Body of pancreas (tissue), 4 donors: ENCODE results near the gene MPC1.

Experiments
- POLR2A ChIP-seq, 3 donors: fragments of 450-650 bp; IDR thresholded peaks; one replicate each; pipeline ENCODE4 v1.6.1; 2016; ENCODE audit warnings: antibody characterized with exemption in 3 of 3, mild to moderate bottlenecking in 2 of 3
- TF ChIP-seq, protein P1 (sequence below), 7 experiments: fragments of 450-650 bp in 4 of 7; fragments of 200-600 bp in 3 of 7; sonication (generic) in 3 of 7; IDR thresholded peaks; one replicate each; pipeline ENCODE4 v1.5.1; 2016 to 2019; ENCODE audit warnings: antibody characterized with exemption in 7 of 7

DNA sequence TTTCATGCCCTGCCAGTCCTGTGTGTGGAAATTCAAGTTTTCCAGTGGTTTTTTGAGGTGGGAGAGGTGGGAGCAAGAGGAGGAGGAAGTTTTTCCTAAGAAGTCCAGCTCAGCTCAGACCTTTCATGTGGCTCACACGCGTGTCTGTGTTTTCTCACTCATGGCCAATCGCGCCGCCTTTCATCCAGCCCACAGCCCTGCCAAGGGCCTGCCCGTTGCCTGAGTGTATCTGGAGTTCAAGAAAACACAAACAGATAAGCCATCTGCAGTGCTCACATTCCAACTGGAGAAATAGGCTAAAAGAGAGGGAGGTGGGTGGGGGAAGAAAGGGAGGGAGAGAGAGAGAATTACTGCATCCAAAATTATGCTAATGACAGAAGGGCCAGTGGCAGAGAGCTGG lies 12.6 kb upstream of the MPC1 start:
- TF ChIP-seq, protein P1, sequence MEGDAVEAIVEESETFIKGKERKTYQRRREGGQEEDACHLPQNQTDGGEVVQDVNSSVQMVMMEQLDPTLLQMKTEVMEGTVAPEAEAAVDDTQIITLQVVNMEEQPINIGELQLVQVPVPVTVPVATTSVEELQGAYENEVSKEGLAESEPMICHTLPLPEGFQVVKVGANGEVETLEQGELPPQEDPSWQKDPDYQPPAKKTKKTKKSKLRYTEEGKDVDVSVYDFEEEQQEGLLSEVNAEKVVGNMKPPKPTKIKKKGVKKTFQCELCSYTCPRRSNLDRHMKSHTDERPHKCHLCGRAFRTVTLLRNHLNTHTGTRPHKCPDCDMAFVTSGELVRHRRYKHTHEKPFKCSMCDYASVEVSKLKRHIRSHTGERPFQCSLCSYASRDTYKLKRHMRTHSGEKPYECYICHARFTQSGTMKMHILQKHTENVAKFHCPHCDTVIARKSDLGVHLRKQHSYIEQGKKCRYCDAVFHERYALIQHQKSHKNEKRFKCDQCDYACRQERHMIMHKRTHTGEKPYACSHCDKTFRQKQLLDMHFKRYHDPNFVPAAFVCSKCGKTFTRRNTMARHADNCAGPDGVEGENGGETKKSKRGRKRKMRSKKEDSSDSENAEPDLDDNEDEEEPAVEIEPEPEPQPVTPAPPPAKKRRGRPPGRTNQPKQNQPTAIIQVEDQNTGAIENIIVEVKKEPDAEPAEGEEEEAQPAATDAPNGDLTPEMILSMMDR (IDR thresholded peaks at IDR 0.05), result no peak
- no peak for TF ChIP-seq POLR2A (IDR thresholded peaks at IDR 0.05)
